Heart right ventricle (tissue), 16 donors: Measurements from ENCODE around the gene PGAM2. TPM values are rescaled to one million over a fixed set of nuclear protein-coding genes. Genes with fewer than 3 reads are reported as not detected.
A peak's percentile ranks its signal among the peaks of the same experiment; 100 is the strongest.
"Not testable (repeated sequence)": the region's sequence is repeated elsewhere in the genome, so short reads cannot be mapped to it uniquely, and the experiment has no call there.

Experiments used
- ATAC-seq, 8 donors: fragments of 200-7000 bp; cut with Tn5 transposase; one replicate each; pipeline ENCODE4 v1.9.1; 2020; ENCODE audit warnings: mild to moderate bottlenecking in 8 of 8, moderate library complexity in 8 of 8, moderate number of reproducible peaks in 1 of 8
- DNase-seq, 2 donors: peaks; one replicate each; pipeline ENCODE4 v3.0.0-alpha.2; 2020
- H3K27ac ChIP-seq, 10 donors: fragments of 200-600 bp; sonication (generic) in 2 of 10; one replicate each; pipeline versions ENCODE4 v1.5.0 to v1.8.0; 2020 to 2022; ENCODE audit warnings: mild to moderate bottlenecking in 3 of 10
- H3K27me3 ChIP-seq, 7 donors: fragments of 200-600 bp; one replicate each; pipeline ENCODE4 v1.8.0; 2021 to 2022; ENCODE audit warnings: mild to moderate bottlenecking in 2 of 7
- H3K36me3 ChIP-seq, 9 donors: fragments of 200-600 bp; sonication (generic) in 1 of 9; one replicate each; pipeline versions ENCODE4 v1.5.0 to v1.8.0; 2020 to 2022; ENCODE audit warnings: mild to moderate bottlenecking in 2 of 9
- H3K4me1 ChIP-seq, 9 donors: fragments of 200-600 bp; sonication (generic) in 1 of 9; one replicate each; pipeline versions ENCODE4 v1.5.0 to v1.8.0; 2020 to 2022; ENCODE audit warnings: mild to moderate bottlenecking in 4 of 9
- H3K4me3 ChIP-seq, 10 donors: fragments of 200-600 bp; sonication (generic) in 2 of 10; one replicate each; pipeline versions ENCODE4 v1.5.0 to v1.8.0; 2020 to 2022; ENCODE audit warnings: mild to moderate bottlenecking in 7 of 10, moderate library complexity in 2 of 10
- H3K9me3 ChIP-seq, 11 donors: fragments of 200-600 bp in 10 of 11; sonication (generic) in 2 of 11; one replicate each; pipeline versions ENCODE4 v1.5.0 to v1.8.0; 2013 to 2022; ENCODE audit warnings: mild to moderate bottlenecking in 2 of 11, control low read depth in 1 of 11, moderate library complexity in 1 of 11
- WGBS, 2 donors: extraction: QIAGEN DNeasy Blood & Tissue Kit; methylation state at CpG; one replicate each; pipeline ENCODE4 v1.1.7; 2013; ENCODE audit warnings: inconsistent platforms in 1 of 2; 5-methylcytosine and 5-hydroxymethylcytosine counted together
- intact Hi-C, 10 donors: fragments of 100-400 bp; cut with DNase I; formaldehyde crosslinking; loops; one replicate each; pipeline versions ENCODE4 v1.11.1 to v1.14.2; 2022
- polyA plus RNA-seq, 2 donors: library from polyadenylated mRNA; stranded (reverse); fragments of 200-250 nt; gene quantifications; one replicate each; pipeline ENCODE4 v1.2.3, GENCODE V29; 2013
- total RNA-seq, 10 donors: library from RNA; stranded (reverse); fragmentation: NEBNext Ultra II Directional in 3 of 10; extraction: Animal tissue kit (Norgen Biotek cat#: 25700) in 3 of 10; gene quantifications; one replicate each; pipeline versions ENCODE4 v1.2.1 to v1.2.4, GENCODE V29; 2021 to 2023
- donor health status: Arrhythmogenic right ventricular cardiomyopathy.
- donor health status: ischemic (EF 13 %, LVEDD 7.1; RV severe dilation, severe dysfunction).
- donor health status: healthy with polysubstance abuse.
- donor health status: DM: no; HTN: yes; CAD: no.
- donor health status: DM: no; HTN: no; CAD: no.
- donor health status: ischemic (EF 25% LVEDD 6.9; RV normal size, moderate dysfunction).
- donor health status: ischemic (EF 25% LVEDD 5.7; RV mildly dilated, moderate dysfunction).
- donor health status: healthy.
- donor health status: DM: yes; HTN: yes; CAD: no.
- donor health status: Ischemic cardiomyopathy.
- donor health status: ischemic (EF 35%, LVEDD 5.7; RV mildly dilated, moderate dysfunction).
- donor health status: nonischemic (EF 11% LVEDD 7.7; RV severe dilation, severe dysfunction).
- donor health status: DM: yes; HTN: yes; CAD: no.
- donor health status: PGD.
- donor health status: ischemic (EF 29% LVEDD 5.4; RV normal size, mild dysfunction).
- donor health status: nonischemic (EF 23%, LVEDD 6.1; RV moderate dilation, normal function).

Gene PGAM2
- total and polyA plus RNA-seq, 12 donors, result 367 to 2,327 (median 557) TPM

DNA sequence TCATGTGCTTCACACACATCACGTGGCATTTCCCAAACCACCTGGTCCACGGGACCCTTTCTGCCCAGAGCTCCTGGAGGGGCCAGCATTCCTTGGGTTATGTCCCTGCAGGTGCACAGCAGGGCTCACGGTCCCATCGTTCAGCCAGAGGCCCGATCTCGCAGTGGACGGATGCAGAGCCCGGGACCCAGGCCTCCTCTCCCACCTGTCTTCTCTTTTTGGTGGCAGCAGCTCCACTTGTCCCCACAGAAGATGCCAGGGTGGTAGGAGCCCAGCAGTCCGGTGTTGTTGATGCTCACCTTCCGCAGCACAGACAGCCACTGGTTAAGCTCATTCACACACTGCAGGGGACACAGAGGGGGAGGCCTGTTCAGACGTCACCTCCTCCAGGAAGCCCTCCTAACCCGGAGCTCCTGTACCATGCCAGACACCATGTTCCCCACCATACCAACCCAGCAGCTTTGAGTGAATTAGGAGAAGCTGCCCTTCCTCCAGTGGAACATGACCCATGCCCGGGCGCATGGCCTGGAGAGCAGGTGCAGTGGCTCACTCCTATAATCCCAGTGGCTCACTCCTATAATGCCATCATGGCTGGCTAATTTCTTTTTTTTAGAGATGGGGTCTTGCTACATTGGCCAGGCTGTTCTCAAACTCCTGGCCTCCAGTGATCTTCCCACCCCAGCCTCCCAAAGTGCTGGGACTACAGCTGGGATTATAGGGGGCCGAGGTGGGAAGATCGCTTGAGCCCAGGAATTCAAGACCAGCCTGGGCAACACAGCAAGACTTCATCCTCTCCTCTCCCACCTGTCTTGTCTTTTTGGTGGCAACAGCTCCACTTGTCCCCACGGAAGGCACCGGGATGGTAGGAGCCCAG, 31.2 kb downstream of the PGAM2 start:
- 90% methylated on average over 10 to 17 of the region's 18 CpGs for WGBS, 2 donors
- H3K27me3 ChIP-seq, intact Hi-C loops, H3K27ac ChIP-seq, DNase-seq, H3K9me3 ChIP-seq, H3K4me3 ChIP-seq, H3K4me1 ChIP-seq, H3K36me3 ChIP-seq, ATAC-seq: not testable (repeated sequence)

DNA sequence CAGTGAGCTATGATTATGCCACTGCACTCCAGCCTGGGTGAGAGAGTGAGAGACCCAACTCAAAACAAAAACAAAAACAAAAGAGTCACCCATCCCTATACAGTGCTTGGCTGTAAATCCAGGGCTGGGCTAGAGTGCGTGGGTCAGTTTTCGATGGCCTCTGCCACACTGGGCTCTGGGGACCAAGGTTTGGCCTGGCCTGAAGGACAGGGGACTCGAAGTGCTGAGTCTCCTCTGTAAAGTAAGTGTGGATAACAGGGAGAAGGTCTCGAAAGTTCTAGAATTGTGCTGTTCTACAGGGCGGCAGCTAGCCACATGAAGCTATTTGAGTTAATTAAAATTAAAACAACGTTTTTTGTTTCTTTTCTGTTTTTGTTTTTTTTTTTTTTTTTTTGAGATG, 33.3 kb downstream of the PGAM2 start:
- H3K27ac ChIP-seq, H3K4me3 ChIP-seq, H3K27me3 ChIP-seq, ATAC-seq, H3K9me3 ChIP-seq, H3K36me3 ChIP-seq, H3K4me1 ChIP-seq, DNase-seq, intact Hi-C loops: not testable (repeated sequence)
- 87 to 88% methylated on average over 5 to 6 of the region's 6 CpGs for WGBS, 2 donors

DNA sequence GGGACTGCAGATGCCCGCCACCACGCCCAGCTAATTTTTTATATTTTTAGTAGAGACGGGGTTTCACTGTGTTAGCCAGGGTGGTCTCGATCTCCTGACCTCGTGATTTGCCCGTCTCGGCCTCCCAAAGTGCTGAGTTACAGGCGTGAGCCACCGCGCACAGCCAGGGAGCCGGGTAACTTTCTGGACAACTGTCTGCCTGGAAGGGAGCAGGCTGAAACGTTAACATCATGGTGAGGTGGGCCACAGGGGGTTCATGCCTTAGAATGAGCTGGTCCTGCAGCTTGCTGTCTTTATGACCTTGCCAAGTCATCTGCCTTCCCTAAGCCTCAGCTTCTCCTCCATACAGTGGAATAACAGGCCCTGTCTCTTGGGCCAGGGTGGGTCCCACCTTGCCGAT, 34.0 kb downstream of the PGAM2 start:
- H3K27ac ChIP-seq, H3K27me3 ChIP-seq, H3K4me1 ChIP-seq, H3K9me3 ChIP-seq, ATAC-seq, H3K4me3 ChIP-seq, intact Hi-C loops, DNase-seq, H3K36me3 ChIP-seq: not testable (repeated sequence)
- WGBS, 2 donors, result 89 to 91% methylated on average over 12 of the region's 13 CpGs

DNA sequence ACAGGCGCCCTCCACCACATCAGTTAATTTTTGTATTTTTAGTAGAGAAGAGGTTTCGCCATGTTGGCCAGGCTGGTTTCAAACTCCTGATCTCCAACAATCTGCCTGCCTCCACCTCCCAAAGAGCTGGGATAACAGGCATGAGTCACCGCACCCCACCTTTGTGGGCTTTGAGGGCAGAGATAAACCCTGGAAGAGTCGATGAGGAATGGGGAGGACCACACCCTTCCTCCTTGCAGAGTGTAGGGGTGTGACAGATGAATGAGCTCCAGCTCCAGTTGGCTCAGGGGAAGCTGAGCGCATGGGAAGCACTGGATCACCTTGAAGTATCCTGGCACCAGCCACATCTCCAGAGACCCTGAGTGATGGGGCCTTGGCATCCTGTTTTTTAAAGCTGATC, 35.3 kb downstream of the PGAM2 start:
- H3K4me3 ChIP-seq, H3K27me3 ChIP-seq, H3K9me3 ChIP-seq, H3K27ac ChIP-seq, H3K4me1 ChIP-seq, DNase-seq, intact Hi-C loops, H3K36me3 ChIP-seq: not testable (repeated sequence)
- 79 to 81% methylated on average over 4 of the region's 5 CpGs for WGBS, 2 donors
- peak in 1 of 8 donors; percentile 28 for ATAC-seq

DNA sequence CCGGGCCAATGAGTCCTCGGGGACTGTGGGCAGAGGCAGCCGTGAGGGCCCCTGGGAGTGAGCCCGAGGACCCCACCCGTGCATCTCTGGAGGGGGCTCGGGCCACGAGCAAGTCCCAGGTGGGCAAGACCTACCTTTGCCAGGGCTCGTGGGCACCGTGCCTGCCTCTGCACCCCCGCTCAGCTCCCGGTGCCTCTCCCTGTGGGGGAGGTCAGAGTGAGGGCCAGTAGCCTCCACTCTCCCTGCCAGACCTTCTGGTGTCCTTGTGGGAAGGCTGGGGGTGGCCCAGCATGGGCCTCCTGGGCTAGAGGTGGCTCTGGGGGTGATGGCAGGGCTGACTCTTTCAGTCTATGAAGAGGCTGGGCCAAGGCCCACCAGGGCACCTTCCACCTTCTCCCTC, 35.9 kb downstream of the PGAM2 start:
- H3K4me3 ChIP-seq, H3K27me3 ChIP-seq, H3K36me3 ChIP-seq, H3K4me1 ChIP-seq, H3K9me3 ChIP-seq, DNase-seq, intact Hi-C loops, H3K27ac ChIP-seq: not testable (repeated sequence)
- ATAC-seq, result peak in 3 of 8 donors; percentile 5 to 35 (median 24)
- 79 to 83% methylated on average over 4 of the region's 11 CpGs for WGBS, 2 donors

DNA sequence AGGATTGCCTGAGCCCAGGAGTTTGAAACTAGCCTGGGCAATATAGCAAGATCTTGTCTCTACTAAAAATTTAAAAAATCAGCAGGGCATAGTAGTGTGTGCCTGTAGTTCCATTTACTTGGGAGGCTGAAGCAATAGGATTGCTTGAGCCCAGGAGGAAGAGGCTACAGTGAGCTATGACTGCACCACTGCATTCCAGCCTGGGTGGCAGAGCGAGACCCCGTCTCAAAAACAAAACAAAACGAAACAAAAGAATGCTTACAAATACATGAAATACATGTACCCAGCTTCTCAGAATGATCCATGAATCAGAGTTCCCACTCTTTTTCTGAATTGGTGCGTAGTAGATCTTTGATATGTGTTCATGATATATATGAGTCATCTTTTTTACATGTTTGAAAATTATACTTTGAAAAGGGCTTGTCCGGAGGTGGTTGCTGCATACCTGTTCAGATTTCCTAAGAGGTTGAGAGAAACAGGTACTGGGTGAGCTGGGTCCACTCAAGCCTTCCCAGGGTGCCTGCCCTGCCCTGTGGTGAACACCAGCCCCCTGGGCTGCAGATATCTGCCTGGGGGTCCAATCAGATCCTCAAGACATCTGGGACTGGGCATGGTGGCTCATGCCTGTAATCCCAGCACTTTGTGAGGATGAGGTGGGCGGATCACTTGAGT, 42.4 kb downstream of the PGAM2 start:
- intact Hi-C loops, H3K4me3 ChIP-seq: not testable (repeated sequence)

DNA sequence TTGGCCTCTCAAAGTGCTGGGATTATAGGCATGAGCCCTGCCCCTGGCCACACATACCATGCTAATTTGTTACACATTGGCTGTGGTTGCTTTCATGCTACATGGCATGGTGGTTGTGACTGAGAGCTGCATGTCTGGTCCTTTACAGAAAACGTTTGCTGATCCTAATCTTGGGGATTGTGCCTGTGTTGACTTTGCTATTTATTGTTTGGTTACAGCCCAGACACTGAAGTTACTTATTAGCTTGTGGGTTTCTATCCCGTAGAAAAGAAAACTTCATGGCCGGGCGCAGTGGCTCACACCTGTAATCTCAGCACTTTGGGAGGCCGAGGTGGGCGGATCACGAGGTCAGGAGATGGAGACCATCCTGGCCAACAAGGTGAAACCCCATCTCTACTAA, 43.3 kb downstream of the PGAM2 start:
- H3K27me3 ChIP-seq, ATAC-seq, intact Hi-C loops, H3K27ac ChIP-seq, DNase-seq, H3K4me3 ChIP-seq, H3K9me3 ChIP-seq, H3K36me3 ChIP-seq: not testable (repeated sequence)
- WGBS, 2 donors, result 93 to 95% methylated on average over 6 of the region's 7 CpGs
- H3K4me1 ChIP-seq, result peaks cover 0 to 21% (median 8%) of the 10 kb centered on the region in 9 donors

More for the DNA sequence above, 42.4 kb downstream of the PGAM2 start:
- DNase-seq, H3K27ac ChIP-seq, H3K9me3 ChIP-seq, H3K27me3 ChIP-seq, H3K36me3 ChIP-seq, ATAC-seq: not testable (repeated sequence)
- WGBS, 2 donors, result 82% methylated on average over 6 of the region's 6 CpGs
- peaks cover 0 to 17% (median 7%) of the 10 kb centered on the region in 9 donors for H3K4me1 ChIP-seq

DNA sequence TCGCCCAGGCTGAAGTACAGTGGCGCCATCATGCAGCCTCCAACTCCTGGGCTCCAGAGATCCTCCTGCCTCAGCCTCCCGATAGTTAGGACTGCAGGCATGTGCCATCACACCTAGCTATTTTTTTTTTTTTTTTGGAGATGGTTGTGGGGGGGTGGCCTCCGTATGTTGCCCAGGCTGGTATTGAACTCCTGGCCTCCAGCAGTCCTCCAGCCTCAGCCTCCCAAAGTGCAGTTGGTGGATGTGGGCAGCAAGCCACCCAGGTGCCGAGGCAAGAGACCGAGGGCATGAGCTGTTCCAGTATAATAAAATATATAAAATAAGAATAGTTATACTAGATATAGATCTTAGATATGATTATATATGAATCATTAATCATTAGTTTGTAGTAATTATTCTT, 45.5 kb downstream of the PGAM2 start:
- Histone ChIP-seq H3K27ac (peak overlapping the region in 8 of 10 donors; percentile 35 to 89 (median 81)), H3K4me3 (peak overlapping the region in 1 of 10 donors; percentile 79), H3K4me1 (peaks cover 0 to 21% (median 8%) of the 10 kb centered on the region in 9 donors)
- not testable (repeated sequence) for DNase-seq, H3K36me3 ChIP-seq, H3K9me3 ChIP-seq, H3K27me3 ChIP-seq
- intact Hi-C loops, result loop anchor here in 1 of 10 donors (5.0 kb wide), 1 partner anchor 182 kb away; the partner anchor contains the start of gene YKT6
- peak in 2 of 8 donors; percentile 1 for ATAC-seq
- 87% methylated on average over 4 to 6 of the region's 6 CpGs for WGBS, 2 donors
